Myocyte (in vitro differentiated cells): ENCODE data around the gene METAP1D. TPM values are rescaled to one million over a fixed set of nuclear protein-coding genes. Genes with fewer than 3 reads are reported as not detected.
"Not testable (repeated sequence)": the region's sequence is repeated elsewhere in the genome, so short reads cannot be mapped to it uniquely, and the experiment has no call there.

ENCODE experiments used
- DNase-seq: peaks from one replicate; pipeline ENCODE4 v3.0.0-alpha.2; 2012; ENCODE audit warnings: low read depth
- total RNA-seq: library from RNA; depleted of rRNA; stranded (reverse); fragments of >200 nt; gene quantifications from 2 replicates; pipeline ENCODE4 v1.2.3, GENCODE V29; 2014

Gene METAP1D
- total RNA-seq, 1 donor from 2014 or later, result 11.0 TPM

GRCh38 chr2:171996021-171996420, 3.7 kb upstream of the METAP1D start:
- DNase-seq, result no peak

DNA sequence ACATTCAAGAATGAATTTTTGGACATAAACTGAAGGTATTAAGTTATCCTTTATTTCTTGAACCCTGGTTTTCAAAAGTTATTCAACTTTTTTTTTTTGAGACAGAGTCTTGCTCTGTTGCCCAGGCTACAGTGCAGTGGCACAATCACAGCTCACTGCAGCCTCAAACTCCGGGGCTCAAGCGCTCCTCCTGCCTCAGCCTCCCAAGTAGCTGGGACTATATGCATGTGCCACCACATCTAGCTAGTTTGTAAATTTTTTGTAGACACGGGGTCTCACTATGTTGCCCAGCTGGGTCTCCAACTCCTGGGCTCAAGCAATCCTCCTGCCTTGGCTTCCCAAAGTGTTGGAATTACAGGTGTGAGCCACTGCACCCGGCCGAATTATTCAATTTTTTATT, 2.7 kb upstream of the METAP1D start:
- DNase-seq, result not testable (repeated sequence)

DNA sequence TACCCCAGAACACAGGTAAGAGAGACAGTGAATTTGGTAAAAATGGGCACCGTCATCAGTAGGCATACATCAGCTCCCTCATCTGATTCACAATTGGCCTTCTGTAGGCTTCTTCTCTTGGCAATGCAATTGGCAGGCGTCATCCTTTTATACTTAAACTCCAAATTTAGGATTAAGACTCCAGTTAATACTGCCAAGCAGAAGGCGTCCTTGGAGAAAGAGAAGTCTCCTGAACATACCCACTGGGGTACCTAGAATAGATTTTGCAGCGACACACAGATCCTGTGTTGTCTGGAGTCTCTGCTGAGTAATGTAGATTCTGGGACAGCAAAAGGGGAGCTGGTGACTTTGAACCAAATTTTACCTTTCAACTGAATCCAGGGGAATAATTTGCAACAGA, 592 bp upstream of the METAP1D start:
- DNase-seq, result no peak

GRCh38 chr2:172000696-172001361, 1.1 kb downstream of the METAP1D start:
- peak; percentile 6 for DNase-seq

- DNase-seq, result no peak
These were observed 7.6 kb downstream of the METAP1D start for GRCh38 chr2:172007372-172007771.

DNA sequence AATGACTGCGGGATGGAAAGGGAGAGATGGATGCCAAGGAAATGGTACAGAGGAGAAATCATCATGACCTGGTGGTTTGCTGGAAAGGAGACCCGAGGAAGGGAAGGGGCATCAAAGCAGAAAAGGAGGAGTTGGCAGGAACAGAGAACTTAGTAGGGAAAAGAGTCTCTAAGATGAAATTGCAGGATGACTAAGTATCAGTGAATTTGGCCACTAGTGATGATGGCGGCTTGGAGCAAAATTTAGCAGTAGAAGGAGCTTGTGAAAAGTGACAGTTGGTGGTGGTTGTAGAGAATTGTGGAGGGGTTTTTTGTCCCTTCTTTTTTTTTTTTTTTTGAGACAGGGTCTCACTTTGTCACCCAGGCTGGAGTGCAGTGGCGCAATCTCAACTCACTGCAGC, 10.1 kb downstream of the METAP1D start:
- DNase-seq, result no peak

DNA sequence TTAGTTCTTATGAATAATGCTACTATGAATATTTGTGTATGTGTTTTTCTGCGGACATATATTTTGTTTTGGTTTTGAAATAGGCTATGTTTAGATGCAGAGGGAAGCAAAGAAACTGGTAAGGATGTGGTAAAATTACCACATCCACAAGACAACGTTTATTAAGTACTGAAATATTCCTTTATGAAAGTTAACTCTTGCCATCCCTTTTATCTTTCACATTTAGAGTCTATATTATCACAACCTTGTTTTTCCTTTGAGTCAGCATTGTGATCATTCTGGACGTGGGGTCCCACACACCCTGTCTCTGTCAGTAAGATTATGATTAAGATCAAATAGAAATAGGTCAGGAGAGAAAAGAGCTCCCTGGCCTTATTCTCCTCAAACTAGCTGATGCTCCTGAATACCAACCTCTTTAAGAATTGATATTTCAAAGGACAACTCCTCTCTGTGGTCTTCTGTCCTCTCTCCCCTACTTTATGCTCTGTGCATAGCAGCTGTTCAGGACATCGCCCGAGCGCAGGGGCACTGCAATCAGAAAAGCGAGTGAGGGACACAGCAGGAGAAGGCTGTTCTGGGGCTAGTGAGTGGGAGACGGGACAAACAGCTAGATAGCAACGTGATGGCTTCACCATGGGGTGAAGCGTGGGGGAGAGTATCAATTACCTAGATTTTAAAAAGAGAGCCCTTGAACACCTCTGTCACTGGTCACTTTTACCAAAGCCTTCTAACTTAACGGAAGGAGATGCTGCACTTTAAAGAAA, 12.2 kb downstream of the METAP1D start:
- DNase-seq, result no peak

GRCh38 chr2:172012677-172013391, 13.1 kb downstream of the METAP1D start:
- no peak for DNase-seq

- no peak for DNase-seq
These were observed 13.6 kb downstream of the METAP1D start for GRCh38 chr2:172013396-172013795.

DNA sequence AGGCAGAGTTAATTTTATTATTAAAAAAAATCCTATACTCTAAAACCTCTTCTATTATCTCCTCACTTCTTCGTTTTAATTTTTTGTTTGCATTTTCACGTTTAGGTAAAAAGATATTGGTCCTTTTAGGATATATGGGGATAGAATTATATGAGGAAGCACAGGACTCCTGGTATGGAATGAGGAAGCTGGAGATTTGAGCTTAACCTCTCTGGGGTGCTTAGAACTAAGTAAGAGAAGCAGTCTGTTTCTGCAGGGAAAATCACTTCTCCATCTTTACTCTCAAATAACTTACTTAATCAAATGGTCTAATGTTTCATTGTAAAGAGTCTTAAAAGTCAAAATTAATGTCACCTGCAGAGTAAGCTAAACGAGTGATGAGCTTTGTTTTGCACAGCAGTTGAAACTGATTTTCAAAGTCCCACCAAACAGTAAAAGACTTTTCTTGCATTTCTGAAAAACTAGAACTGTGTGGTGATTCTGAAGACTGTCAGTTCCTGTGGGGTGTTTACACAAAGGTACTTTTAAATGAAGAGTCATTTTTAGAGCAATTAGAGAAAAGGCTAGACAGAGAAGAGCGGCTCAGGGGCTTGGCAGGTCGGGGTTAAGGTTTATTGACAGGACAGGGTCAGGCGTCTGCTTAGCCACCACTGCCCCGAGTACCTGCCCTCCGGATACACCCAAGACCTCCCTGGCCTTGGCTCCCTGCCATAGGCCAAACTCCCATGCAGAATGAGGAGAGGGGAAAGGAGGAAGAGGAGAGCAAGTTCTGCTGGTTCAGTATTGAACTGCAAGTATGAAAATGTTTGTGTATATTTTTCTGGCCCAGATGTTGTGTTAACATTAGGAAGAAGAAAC, 21.6 kb downstream of the METAP1D start:
- peak; percentile 13 for DNase-seq

GRCh38 chr2:172021955-172022354, 22.2 kb downstream of the METAP1D start:
- peak; percentile 92 for DNase-seq

DNA sequence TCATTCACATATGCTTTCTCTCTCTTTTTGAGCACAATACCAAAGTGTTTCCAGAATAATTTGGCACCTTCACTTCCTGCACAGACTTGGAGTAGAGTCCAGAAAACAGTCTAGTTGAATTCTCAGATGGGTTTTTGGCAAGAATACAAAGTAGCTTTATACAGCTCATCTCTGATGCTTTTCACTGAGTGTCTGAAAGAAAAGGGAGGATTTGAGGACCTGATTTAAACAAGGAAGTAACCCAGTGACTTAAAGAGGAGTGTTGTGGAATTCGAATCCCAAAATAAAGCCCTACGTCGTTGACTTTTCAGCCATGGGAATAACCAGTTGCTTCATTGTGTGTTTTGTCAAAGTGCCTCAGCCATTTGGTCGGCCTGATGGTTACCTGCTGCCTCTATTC, 31.8 kb downstream of the METAP1D start:
- DNase-seq, result no peak

DNA sequence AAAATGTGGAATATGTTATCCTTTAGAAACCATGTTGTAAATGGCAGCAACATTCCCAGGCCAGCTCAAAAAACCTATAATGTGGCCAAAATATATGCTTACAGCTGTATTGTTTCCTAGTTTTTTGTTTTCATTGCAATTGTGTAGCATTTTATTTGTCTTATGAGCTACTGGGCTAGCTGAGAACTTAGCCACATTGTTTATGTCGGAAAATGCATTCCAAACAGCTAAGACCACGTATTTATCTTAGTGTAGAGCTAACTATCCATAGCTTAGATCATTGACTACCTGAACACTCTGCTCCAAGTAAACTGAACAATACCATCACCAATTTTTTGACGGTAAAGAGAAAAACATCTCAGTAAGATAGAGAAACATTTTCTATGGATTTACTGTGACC, 38.4 kb downstream of the METAP1D start:
- no peak for DNase-seq

DNA sequence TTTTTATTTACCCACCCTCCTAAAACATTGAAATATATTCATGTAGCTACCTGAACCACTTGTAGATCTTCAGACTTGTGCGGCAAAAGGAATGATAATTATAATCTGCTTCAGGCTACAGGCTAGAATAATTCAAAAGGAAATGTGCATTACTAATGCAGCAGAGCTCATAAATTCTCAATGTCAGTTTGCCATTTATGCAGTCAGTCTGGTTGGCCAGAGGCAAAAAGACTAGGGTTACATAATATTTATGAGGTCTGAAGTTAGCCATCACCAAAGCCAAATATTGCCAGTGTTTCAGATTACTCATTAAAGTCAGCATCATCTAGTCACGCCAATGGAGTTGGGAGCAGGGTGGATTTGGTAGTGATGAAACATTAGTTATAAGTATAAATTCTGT, 38.9 kb downstream of the METAP1D start:
- peak; percentile 17 for DNase-seq

- no peak for DNase-seq
These were observed 39.4 kb downstream of the METAP1D start for GRCh38 chr2:172039011-172039704.

DNA sequence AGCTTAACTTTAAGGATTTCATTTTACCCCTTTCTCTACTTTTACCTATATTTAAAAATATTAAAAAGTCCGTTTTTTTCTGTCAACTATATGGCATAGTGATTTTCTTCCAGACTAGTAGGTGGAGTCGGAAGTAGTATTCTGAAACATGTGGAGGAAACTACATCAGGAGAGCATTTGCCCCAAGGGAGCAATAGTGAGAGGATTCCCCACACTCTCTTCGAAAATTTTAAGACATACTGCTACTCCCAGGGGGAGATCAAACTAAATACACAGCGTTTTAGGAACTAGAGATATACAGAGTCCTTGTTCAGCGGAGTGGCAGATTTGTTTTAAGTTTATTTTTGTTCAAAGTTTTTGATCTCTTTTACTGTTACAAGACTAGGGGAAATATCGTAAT, 40.6 kb downstream of the METAP1D start:
- DNase-seq, result no peak

- peak; percentile 5 for DNase-seq
These were observed 46.4 kb downstream of the METAP1D start for GRCh38 chr2:172046080-172046678.

DNA sequence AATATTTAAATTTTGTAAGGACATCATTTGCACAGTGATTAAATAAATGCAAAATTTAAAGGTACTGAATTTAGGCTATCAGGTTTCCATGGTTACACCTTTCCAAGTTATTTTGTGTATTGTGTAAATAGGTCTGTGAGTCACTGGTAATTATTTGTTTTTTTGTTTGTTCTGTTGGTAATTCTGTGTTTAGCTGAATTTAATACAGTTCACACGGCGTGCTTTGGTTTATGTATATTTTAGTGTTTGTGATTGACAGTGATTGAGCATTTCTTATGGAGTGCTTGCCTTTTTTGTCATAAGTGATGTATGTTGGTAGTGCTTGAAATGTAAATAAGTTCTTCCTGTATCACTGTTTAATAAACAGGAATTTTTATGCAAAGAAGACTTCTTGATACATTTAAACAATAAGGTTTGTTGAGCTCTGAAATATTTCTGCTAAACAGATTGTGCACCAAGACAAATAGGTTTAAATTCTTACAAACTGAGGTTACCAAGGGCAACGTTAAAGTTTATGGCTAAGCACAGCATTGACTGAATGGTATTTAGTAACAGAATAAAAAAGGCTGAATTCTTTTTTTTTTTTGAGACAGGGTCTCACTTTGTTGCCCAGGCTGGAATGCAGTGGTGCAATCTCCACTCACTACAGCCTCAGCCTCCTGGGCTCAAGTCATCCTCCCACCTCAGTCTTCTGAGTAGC, 47.3 kb downstream of the METAP1D start:
- DNase-seq, result no peak
